Psoas muscle (tissue), 8 donors: ENCODE results near the gene KICS2. TPM values are rescaled to one million over a fixed set of nuclear protein-coding genes. Genes with fewer than 3 reads are reported as not detected.
"Not testable (repeated sequence)": the region's sequence is repeated elsewhere in the genome, so short reads cannot be mapped to it uniquely, and the experiment has no call there.

Experiments used
- ATAC-seq, 4 donors: fragments of 200-7000 bp; cut with Tn5 transposase; one replicate each; pipeline ENCODE4 v1.9.1; 2020; ENCODE audit warnings: moderate library complexity in 3 of 4, mild to moderate bottlenecking in 2 of 4
- DNase-seq, 2 donors: peaks; one replicate each; pipeline ENCODE4 v3.0.0-alpha.2; 2020
- H3K27ac ChIP-seq: fragments of 200-600 bp; one replicate; pipeline ENCODE4 v1.8.0; 2022
- H3K27me3 ChIP-seq, 3 donors: fragments of 200-600 bp in 1 of 3; one replicate each; pipeline versions ENCODE4 v1.6.1 to v1.8.0; 2013 to 2022; ENCODE audit warnings: low read length in 2 of 3, mild to moderate bottlenecking in 2 of 3, moderate library complexity in 1 of 3; ENCODE audit not compliant: insufficient read depth in 3 of 3
- H3K36me3 ChIP-seq, 2 donors: fragments of 200-600 bp in 1 of 2; one replicate each; pipeline versions ENCODE4 v1.6.1 to v1.8.0; 2013 to 2022; ENCODE audit warnings: low read depth in 1 of 2, mild to moderate bottlenecking in 1 of 2, moderate library complexity in 1 of 2; ENCODE audit not compliant: insufficient read depth in 1 of 2
- H3K4me1 ChIP-seq: fragments of 200-600 bp; one replicate; pipeline ENCODE4 v1.8.0; 2022
- H3K4me3 ChIP-seq: fragments of 200-600 bp; one replicate; pipeline ENCODE4 v1.8.0; 2022; ENCODE audit warnings: mild to moderate bottlenecking
- H3K9me3 ChIP-seq: fragments of 200-600 bp; one replicate; pipeline ENCODE4 v1.8.0; 2022
- WGBS, 3 donors: extraction: QIAGEN DNeasy Blood & Tissue Kit; methylation state at CpG; one replicate each; pipeline versions ENCODE4 v1.1.6 to v1.1.7; 2013; 5-methylcytosine and 5-hydroxymethylcytosine counted together
- intact Hi-C, 2 donors: fragments of 100-400 bp; cut with DNase I; formaldehyde crosslinking; loops; one replicate each; pipeline versions ENCODE4 v1.11.0 to v1.14.2; 2022
- polyA plus RNA-seq, 3 donors: library from polyadenylated mRNA; stranded (reverse); fragments of 200-250 nt; gene quantifications; one replicate each; pipeline ENCODE4 v1.2.3, GENCODE V29; 2013
- total RNA-seq, 4 donors: library from RNA; stranded (reverse); fragmentation: NEBNext Ultra II Directional in 2 of 4; extraction: Animal tissue kit (Norgen Biotek cat#: 25700) in 2 of 4; gene quantifications; one replicate each; pipeline versions ENCODE4 v1.2.1 to v1.2.4, GENCODE V29; 2021 to 2023
- TF ChIP-seq, protein P1 (sequence below): fragments of 200-600 bp; IDR thresholded peaks from one replicate; pipeline ENCODE4 v1.8.0; 2022; ENCODE audit warnings: antibody characterized with exemption
- donor health status: healthy with polysubstance abuse.
- donor health status: DM: no; HTN: no; CAD: no; lungs with moderate emphysema.
- donor health status: Bipolar disorder and iron deficiency.
- donor health status: healthy.
- donor health status: DM: yes; HTN: yes; CAD: no.
- donor health status: DM: no; HTN: no; CAD: no.
- donor health status: DM: no; HTN: no; CAD: no.
- donor health status: DM: yes; HTN: yes; CAD: no.

KICS2 gene
- total and polyA plus RNA-seq, 7 donors: 4.4 to 18.2 (median 8.5) TPM

DNA sequence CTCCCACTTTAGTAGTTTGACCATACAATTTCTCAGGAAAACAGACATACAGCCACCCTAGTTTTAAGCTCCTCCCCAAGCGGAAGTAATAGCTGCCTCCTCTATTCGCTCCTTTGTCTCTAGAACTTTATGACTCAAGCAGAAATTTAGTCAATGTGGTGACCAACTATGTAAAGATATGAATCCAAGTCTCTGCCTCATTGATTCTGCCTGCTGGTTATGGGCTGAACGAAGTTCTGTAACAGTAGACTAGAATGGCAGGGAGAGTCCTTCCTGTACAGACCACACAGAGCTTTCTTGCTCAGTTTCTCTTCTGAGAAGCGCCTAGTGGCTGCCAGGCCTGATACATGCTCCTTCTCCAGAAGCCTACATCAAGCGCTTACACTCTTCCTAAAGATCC lies 19.1 kb downstream of the KICS2 start:
- Histone ChIP-seq H3K36me3 (peaks cover 2 to 10% of the 10 kb centered on the region in 2 donors), H3K27ac (no peak overlapping the region), H3K4me1 (no peaks in the 10 kb centered on the region), H3K27me3 (no peaks in the 10 kb centered on the region), H3K4me3 (no peak overlapping the region), H3K9me3 (no peaks in the 10 kb centered on the region)
- DNase-seq: no peak
- 91 to 95% (median 93%) methylated on average over 5 of the region's 5 CpGs for WGBS, 3 donors
- TF ChIP-seq, protein P1, sequence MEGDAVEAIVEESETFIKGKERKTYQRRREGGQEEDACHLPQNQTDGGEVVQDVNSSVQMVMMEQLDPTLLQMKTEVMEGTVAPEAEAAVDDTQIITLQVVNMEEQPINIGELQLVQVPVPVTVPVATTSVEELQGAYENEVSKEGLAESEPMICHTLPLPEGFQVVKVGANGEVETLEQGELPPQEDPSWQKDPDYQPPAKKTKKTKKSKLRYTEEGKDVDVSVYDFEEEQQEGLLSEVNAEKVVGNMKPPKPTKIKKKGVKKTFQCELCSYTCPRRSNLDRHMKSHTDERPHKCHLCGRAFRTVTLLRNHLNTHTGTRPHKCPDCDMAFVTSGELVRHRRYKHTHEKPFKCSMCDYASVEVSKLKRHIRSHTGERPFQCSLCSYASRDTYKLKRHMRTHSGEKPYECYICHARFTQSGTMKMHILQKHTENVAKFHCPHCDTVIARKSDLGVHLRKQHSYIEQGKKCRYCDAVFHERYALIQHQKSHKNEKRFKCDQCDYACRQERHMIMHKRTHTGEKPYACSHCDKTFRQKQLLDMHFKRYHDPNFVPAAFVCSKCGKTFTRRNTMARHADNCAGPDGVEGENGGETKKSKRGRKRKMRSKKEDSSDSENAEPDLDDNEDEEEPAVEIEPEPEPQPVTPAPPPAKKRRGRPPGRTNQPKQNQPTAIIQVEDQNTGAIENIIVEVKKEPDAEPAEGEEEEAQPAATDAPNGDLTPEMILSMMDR: no peak
- intact Hi-C loops: no loop called here
- ATAC-seq: no peak

DNA sequence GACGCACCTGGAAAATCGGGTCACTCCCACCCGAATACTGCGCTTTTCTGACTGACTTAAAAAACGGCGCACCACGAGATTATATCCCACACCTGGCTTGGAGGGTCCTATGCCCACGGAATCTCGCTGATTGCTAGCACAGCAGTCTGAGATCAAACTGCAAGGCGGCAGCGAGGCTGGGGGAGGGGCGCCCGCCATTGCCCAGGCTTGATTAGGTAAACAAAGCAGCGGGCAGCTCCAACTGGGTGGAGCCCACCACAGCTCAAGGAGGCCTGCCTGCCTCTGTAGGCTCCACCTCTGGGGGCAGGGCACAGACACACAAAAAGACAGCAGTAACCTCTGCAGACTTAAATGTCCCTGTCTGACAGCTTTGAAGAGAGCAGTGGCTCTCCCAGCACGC lies 26.3 kb downstream of the KICS2 start:
- H3K4me1 ChIP-seq, ATAC-seq, H3K27me3 ChIP-seq, H3K4me3 ChIP-seq, H3K9me3 ChIP-seq, H3K27ac ChIP-seq, intact Hi-C loops, DNase-seq: not testable (repeated sequence)
- H3K36me3 ChIP-seq: peaks cover 2 to 21% of the 10 kb centered on the region in 2 donors
- 62 to 87% (median 80%) methylated on average over 3 to 10 of the region's 15 CpGs for WGBS, 3 donors

- Histone ChIP-seq H3K4me3 (no peak overlapping the region), H3K36me3 (peaks cover 2 to 21% of the 10 kb centered on the region in 2 donors), H3K9me3 (no peaks in the 10 kb centered on the region), H3K4me1 (no peaks in the 10 kb centered on the region), H3K27ac (no peak overlapping the region), H3K27me3 (no peaks in the 10 kb centered on the region)
- 82 to 91% (median 86%) methylated on average over 7 of the region's 7 CpGs for WGBS, 3 donors
- intact Hi-C loops: no loop called here
- no peak for DNase-seq
- no peak for ATAC-seq
- TF ChIP-seq, protein P1: no peak
Observed at GRCh38 chr12:64194333-64195149, 27.6 kb downstream of the KICS2 start.

GRCh38 chr12:64193931-64194330 lies 28.2 kb downstream of the KICS2 start:
- 88 to 94% (median 89%) methylated on average over 6 of the region's 6 CpGs for WGBS, 3 donors
- intact Hi-C loops: no loop called here
- Histone ChIP-seq H3K27me3 (no peaks in the 10 kb centered on the region), H3K27ac (no peak overlapping the region), H3K4me3 (no peak overlapping the region), H3K36me3 (peaks cover 2 to 21% of the 10 kb centered on the region in 2 donors), H3K9me3 (no peaks in the 10 kb centered on the region), H3K4me1 (no peaks in the 10 kb centered on the region)
- TF ChIP-seq, protein P1: no peak
- DNase-seq (no peak), ATAC-seq (no peak)

DNA sequence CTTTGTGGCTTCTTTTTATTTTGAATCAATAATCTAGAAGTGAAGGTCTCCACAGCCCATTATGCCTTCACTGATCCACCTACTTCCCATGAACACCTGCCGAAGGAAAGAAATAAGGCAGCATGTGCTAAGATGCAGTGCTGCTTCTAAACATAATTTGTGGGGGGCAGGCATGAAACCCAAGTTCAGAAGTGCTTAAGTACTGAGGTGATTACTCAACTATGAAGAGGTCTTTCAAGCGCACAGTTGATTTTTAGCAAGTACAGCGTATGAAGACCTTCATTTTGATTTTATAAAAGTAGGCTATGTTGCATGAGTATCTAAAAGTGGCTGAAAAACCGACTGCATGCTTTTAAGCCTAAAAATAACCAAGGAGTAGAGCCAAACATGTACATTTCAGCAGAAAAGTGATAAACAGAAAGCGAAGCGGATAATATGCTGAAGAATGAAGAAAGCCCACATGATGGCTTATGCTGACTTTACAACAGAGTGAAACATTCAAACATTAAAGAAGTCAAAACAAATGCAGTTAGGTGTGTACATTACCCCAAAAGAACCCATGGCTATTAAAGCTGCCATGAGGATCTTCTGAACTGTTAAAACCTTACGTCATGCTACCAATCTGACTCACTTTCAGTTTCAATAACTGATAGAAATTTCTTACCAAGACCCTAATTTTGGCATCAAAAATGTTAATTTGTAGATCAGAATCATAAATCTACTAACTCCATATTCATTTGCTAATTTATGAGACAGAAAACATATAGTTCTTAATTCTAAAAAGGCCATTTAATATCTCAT lies 29.3 kb downstream of the KICS2 start:
- H3K36me3 ChIP-seq: peaks cover 2 to 21% of the 10 kb centered on the region in 2 donors
- intact Hi-C loops: no loop called here
- no peaks in the 10 kb centered on the region for H3K27me3 ChIP-seq
- no peak overlapping the region for H3K4me3 ChIP-seq
- 88 to 92% (median 89%) methylated on average over 7 of the region's 7 CpGs for WGBS, 3 donors
- DNase-seq: no peak
- TF ChIP-seq, protein P1: no peak
- H3K9me3 ChIP-seq: no peaks in the 10 kb centered on the region
- no peaks in the 10 kb centered on the region for H3K4me1 ChIP-seq
- no peak for ATAC-seq
- no peak overlapping the region for H3K27ac ChIP-seq
